SK-N-SH (cell line): ENCODE results near the gene ZNF586. TPM values are rescaled to one million over a fixed set of nuclear protein-coding genes. Genes with fewer than 3 reads are reported as not detected.

Experiments
- CTCF ChIA-PET: fragments of 300-600, 350-600 bp; formaldehyde crosslinking; extraction: SDS; loops from one replicate; lab custom pipeline; 2021; lab: Yijun Ruan, JAX
- POLR2A ChIA-PET: fragments of 350-600 bp; sonication (Branson Sonifier 250); formaldehyde crosslinking; extraction: SDS; loops from one replicate; lab custom pipeline; 2020; ENCODE audit warnings: antibody characterized with exemption, inconsistent platforms; lab: Yijun Ruan, JAX
- DNase-seq: peaks from one replicate; pipeline ENCODE4 v3.0.0; 2012
- H2AFZ ChIP-seq: fragments of 200-600 bp; sonication (generic); 2 replicates; pipeline ENCODE4 v1.8.1; 2016; ENCODE audit warnings: antibody characterized with exemption, mild to moderate bottlenecking, low read depth
- H3F3A ChIP-seq: fragments of 200-600 bp; sonication (generic); replicated peaks from 2 replicates; pipeline ENCODE3; 2016; ENCODE audit warnings: antibody characterized with exemption, mild to moderate bottlenecking; ENCODE audit not compliant: insufficient read depth
- H3K27ac ChIP-seq, 2 experiments: fragments of 200-500 bp in 1 of 2; fragments of 200-600 bp in 1 of 2; sonication (Bioruptor generic) in 1 of 2; sonication (generic), shearing (Covaris generic) in 1 of 2; 2 replicates each; pipeline versions ENCODE4 v1.5.1 to v1.6.1; 2014 to 2016; ENCODE audit warnings: low read depth in 2 of 2, inconsistent platforms in 1 of 2, low read length in 1 of 2, mild to moderate bottlenecking in 1 of 2, mixed read lengths in 1 of 2
- H3K27me3 ChIP-seq: fragments of 200-600 bp; sonication (generic), shearing (Covaris generic); 2 replicates; pipeline ENCODE4 v1.6.1; 2016; ENCODE audit warnings: mixed run types; ENCODE audit not compliant: insufficient read depth
- H3K36me3 ChIP-seq, 2 experiments: fragments of 200-500 bp in 1 of 2; fragments of 200-600 bp in 1 of 2; sonication (Bioruptor generic) in 1 of 2; sonication (generic) in 1 of 2; replicated peaks in 1 of 2; 2 replicates each; pipeline versions ENCODE3 to v1.5.1; 2014 to 2016; ENCODE audit warnings: low read length in 1 of 2, mild to moderate bottlenecking in 1 of 2; ENCODE audit not compliant: insufficient read depth in 2 of 2, control insufficient read depth in 1 of 2
- H3K4me1 ChIP-seq, 2 experiments: fragments of 200-500 bp in 1 of 2; fragments of 200-600 bp in 1 of 2; sonication (Bioruptor generic) in 1 of 2; sonication (generic), shearing (Covaris generic) in 1 of 2; 2 replicates each; pipeline versions ENCODE4 v1.5.1 to v1.6.1; 2014 to 2016; ENCODE audit warnings: low read depth in 1 of 2, low read length in 1 of 2, mixed run types in 1 of 2; ENCODE audit not compliant: insufficient read depth in 2 of 2, control insufficient read depth in 1 of 2
- H3K4me2 ChIP-seq: fragments of 200-600 bp; sonication (generic), shearing (Covaris generic); 2 replicates; pipeline ENCODE4 v1.6.1; 2017; ENCODE audit warnings: mixed run types
- H3K4me3 ChIP-seq, 2 experiments: fragments of 200-500 bp in 1 of 2; fragments of 200-600 bp in 1 of 2; sonication (Bioruptor generic) in 1 of 2; sonication (generic), shearing (Covaris generic) in 1 of 2; 2 replicates each; pipeline versions ENCODE4 v1.5.1 to v1.8.1; 2014 to 2016; ENCODE audit warnings: low read depth in 2 of 2, inconsistent platforms in 1 of 2, low read length in 1 of 2, mild to moderate bottlenecking in 1 of 2, mixed read lengths in 1 of 2, moderate library complexity in 1 of 2
- H3K79me2 ChIP-seq: fragments of 200-600 bp; sonication (generic); 2 replicates; pipeline ENCODE4 v1.8.1; 2017; ENCODE audit warnings: mild to moderate bottlenecking; ENCODE audit not compliant: insufficient read depth
- H3K9ac ChIP-seq: fragments of 200-600 bp; sonication (generic); 2 replicates; pipeline ENCODE4 v1.6.1; 2017; ENCODE audit warnings: mixed run types
- H3K9me2 ChIP-seq: fragments of 200-600 bp; sonication (generic); 2 replicates; pipeline ENCODE4 v1.6.1; 2017; ENCODE audit warnings: mixed run types
- H3K9me3 ChIP-seq: fragments of 200-600 bp; sonication (generic); 2 replicates; pipeline ENCODE4 v1.6.1; 2017; ENCODE audit warnings: mixed run types, mild to moderate bottlenecking, moderate library complexity
- H4K20me1 ChIP-seq: fragments of 200-600 bp; sonication (generic); 2 replicates; pipeline ENCODE4 v1.6.1; 2017; ENCODE audit warnings: mild to moderate bottlenecking, mixed run types; ENCODE audit not compliant: insufficient read depth
- CHD2 ChIP-seq: fragments of 150-350 bp; IDR thresholded peaks from 2 replicates; pipeline ENCODE4 v1.6.1; 2018; ENCODE audit warnings: low read length; ENCODE audit not compliant: partially characterized antibody
- EP300 ChIP-seq, 2 experiments: IDR thresholded peaks; 2 replicates each; pipeline versions ENCODE4 v1.4.0 to v1.6.1; 2012; ENCODE audit warnings: borderline replicate concordance in 1 of 2, low read depth in 1 of 2, low read length in 1 of 2
- FOXJ3 ChIP-seq: sonication (generic); formaldehyde crosslinking; IDR thresholded peaks from 2 replicates; pipeline ENCODE4 v1.5.1; 2020; ENCODE audit warnings: mild to moderate bottlenecking, missing genetic modification reagents
- GATA2 ChIP-seq: sonication (generic); formaldehyde crosslinking; IDR thresholded peaks from 2 replicates; pipeline ENCODE4 v1.5.0; 2020; ENCODE audit warnings: mild to moderate bottlenecking, missing genetic modification reagents
- JUND ChIP-seq: IDR thresholded peaks from 2 replicates; pipeline ENCODE4 v1.4.0; 2012
- MEF2A ChIP-seq: IDR thresholded peaks from 2 replicates; pipeline ENCODE4 v1.4.0; 2012; ENCODE audit warnings: low read depth, borderline replicate concordance
- MXI1 ChIP-seq: IDR thresholded peaks from 2 replicates; pipeline ENCODE4 v1.6.1; 2012; ENCODE audit warnings: mild to moderate bottlenecking, low read depth, low read length, improper control_type of control experiment
- NFIC ChIP-seq: IDR thresholded peaks from 2 replicates; pipeline ENCODE4 v1.4.0; 2012; ENCODE audit warnings: borderline replicate concordance
- RAD21 ChIP-seq: IDR thresholded peaks from 2 replicates; pipeline ENCODE4 v1.6.1; 2012; ENCODE audit warnings: mild to moderate bottlenecking, low read length
- RFX5 ChIP-seq: IDR thresholded peaks from 2 replicates; pipeline ENCODE4 v1.6.1; 2012; ENCODE audit warnings: mild to moderate bottlenecking, improper control_type of control experiment, low read length
- SIN3A ChIP-seq: IDR thresholded peaks from 2 replicates; pipeline ENCODE4 v1.6.1; 2012; ENCODE audit warnings: low read depth, mild to moderate bottlenecking, low read length, moderate library complexity, borderline replicate concordance
- YY1 ChIP-seq: IDR thresholded peaks from 2 replicates; pipeline ENCODE4 v1.4.0; 2012; ENCODE audit warnings: low read depth, mild to moderate bottlenecking
- WGBS: methylation state at CpG from one replicate; pipeline ENCODE4 v1.1.6; 2017; ENCODE audit warnings: low lambda C conversion rate; 5-methylcytosine and 5-hydroxymethylcytosine counted together
- polyA plus RNA-seq, 3 experiments: library from polyadenylated mRNA; depleted of rRNA; stranded (reverse); fragments of >200 nt; gene quantifications; 2 replicates each; pipeline ENCODE4 v1.2.3, GENCODE V29; 2012
- TF ChIP-seq, protein P1 (sequence below): fragments of 200-600 bp; sonication (generic); IDR thresholded peaks from 2 replicates; pipeline ENCODE4 v1.6.1; 2017; ENCODE audit warnings: antibody characterized with exemption, mild to moderate bottlenecking, moderate library complexity
- TF ChIP-seq, protein P2 (sequence below): IDR thresholded peaks from 2 replicates; pipeline ENCODE4; 2012
- TF ChIP-seq, protein P3 (sequence below): IDR thresholded peaks from 2 replicates; pipeline ENCODE4 v1.4.0; 2012; ENCODE audit warnings: low read depth, borderline replicate concordance

Gene ZNF586
- polyA plus RNA-seq, 1 of the 3 experiments (the other 2 are of a cell fraction) = 3.5 TPM

DNA sequence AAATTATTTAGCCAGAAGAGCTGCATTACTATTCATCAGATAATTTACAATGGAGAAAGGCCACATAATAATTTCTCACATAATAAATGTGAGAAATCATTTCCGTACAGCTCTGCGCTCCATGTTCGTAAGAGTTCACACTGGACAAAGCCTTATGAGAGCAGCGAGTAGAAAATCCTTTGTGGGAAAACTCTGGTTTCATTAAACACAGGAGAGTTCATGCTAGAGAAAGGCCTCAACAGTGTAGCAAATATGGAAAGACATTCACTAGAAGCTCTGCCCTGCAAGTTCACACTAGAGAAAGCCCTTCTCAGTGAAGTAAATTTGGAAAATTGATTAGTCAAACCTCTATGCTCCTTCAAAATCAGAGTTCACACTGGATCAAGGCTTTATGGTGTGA, 14.4 kb upstream of the ZNF586 start (continued):
- TF ChIP-seq, protein P1, sequence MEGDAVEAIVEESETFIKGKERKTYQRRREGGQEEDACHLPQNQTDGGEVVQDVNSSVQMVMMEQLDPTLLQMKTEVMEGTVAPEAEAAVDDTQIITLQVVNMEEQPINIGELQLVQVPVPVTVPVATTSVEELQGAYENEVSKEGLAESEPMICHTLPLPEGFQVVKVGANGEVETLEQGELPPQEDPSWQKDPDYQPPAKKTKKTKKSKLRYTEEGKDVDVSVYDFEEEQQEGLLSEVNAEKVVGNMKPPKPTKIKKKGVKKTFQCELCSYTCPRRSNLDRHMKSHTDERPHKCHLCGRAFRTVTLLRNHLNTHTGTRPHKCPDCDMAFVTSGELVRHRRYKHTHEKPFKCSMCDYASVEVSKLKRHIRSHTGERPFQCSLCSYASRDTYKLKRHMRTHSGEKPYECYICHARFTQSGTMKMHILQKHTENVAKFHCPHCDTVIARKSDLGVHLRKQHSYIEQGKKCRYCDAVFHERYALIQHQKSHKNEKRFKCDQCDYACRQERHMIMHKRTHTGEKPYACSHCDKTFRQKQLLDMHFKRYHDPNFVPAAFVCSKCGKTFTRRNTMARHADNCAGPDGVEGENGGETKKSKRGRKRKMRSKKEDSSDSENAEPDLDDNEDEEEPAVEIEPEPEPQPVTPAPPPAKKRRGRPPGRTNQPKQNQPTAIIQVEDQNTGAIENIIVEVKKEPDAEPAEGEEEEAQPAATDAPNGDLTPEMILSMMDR = no peak
- TF ChIP-seq, protein P2, sequence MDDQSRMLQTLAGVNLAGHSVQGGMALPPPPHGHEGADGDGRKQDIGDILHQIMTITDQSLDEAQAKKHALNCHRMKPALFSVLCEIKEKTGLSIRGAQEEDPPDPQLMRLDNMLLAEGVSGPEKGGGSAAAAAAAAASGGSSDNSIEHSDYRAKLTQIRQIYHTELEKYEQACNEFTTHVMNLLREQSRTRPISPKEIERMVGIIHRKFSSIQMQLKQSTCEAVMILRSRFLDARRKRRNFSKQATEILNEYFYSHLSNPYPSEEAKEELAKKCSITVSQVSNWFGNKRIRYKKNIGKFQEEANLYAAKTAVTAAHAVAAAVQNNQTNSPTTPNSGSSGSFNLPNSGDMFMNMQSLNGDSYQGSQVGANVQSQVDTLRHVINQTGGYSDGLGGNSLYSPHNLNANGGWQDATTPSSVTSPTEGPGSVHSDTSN = no peak
- TF ChIP-seq NFIC (no peak), JUND (no peak), RFX5 (no peak), SIN3A (no peak)

DNA sequence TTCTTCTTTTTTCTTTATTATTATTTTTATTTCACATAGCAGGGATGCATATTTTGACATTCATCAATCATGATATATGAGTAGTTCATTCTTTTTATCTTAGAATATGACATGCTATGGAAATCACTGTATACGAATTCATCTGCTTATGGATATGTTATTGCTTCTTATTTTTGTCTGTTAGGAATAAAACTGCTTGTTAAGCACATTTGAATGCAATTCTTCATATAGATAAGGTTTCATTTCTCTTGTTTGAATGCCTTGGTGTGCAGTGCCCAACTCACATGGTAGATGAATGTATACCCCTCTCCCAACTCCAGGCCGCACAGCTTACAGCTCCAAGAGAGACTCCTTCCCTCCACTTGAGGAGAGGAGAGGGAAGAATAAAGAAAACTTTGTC, 11.5 kb upstream of the ZNF586 start:
- no peak overlapping the region for H3K4me3 ChIP-seq
- H3K27ac ChIP-seq = no peak overlapping the region
- H3K4me2 ChIP-seq = no peak overlapping the region
- no peak for DNase-seq
- H3K9me3 ChIP-seq = 0 out of 2 replicates have a peak, but pooled peaks cover 4% of the 10 kb centered on the region
- no peaks in the 10 kb centered on the region for H4K20me1 ChIP-seq
- H3K36me3 ChIP-seq = peaks cover 64 to 65% of the 10 kb centered on the region in 2 experiments
- CTCF ChIA-PET = no interaction called here
- no peaks in the 10 kb centered on the region for H3K9me2 ChIP-seq
- 0 out of 2 replicates have a peak, but pooled peaks cover 3% of the 10 kb centered on the region for H3K79me2 ChIP-seq
- POLR2A ChIA-PET = no interaction called here
- no peaks in the 10 kb centered on the region for H3K27me3 ChIP-seq
- WGBS = 89% methylated on average over 2 of the region's 2 CpGs
- TF ChIP-seq RAD21 = no peak
- TF ChIP-seq JUND = no peak
- TF ChIP-seq NFIC = no peak
- TF ChIP-seq SIN3A = no peak
- TF ChIP-seq EP300 (IDR thresholded peaks at IDR 0.05; ENCODE audit: borderline replicate concordance in 1 of 2, low read depth in 1 of 2, low read length in 1 of 2) = no peak
- TF ChIP-seq CHD2 = no peak
- TF ChIP-seq, protein P3, sequence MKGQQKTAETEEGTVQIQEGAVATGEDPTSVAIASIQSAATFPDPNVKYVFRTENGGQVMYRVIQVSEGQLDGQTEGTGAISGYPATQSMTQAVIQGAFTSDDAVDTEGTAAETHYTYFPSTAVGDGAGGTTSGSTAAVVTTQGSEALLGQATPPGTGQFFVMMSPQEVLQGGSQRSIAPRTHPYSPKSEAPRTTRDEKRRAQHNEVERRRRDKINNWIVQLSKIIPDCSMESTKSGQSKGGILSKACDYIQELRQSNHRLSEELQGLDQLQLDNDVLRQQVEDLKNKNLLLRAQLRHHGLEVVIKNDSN = no peak
- TF ChIP-seq, protein P2 = no peak
- no peak for TF ChIP-seq GATA2 (CRISPR knock-in tag)
- no peak for TF ChIP-seq MEF2A
- no peak for TF ChIP-seq YY1
- TF ChIP-seq FOXJ3 (CRISPR knock-in tag) = no peak
- no peak for TF ChIP-seq MXI1
- TF ChIP-seq, all 33 proteins: peak for 0
- Histone ChIP-seq H3F3A (no peaks in the 10 kb centered on the region), H2AFZ (no peak overlapping the region), H3K4me1 (no peaks in the 10 kb centered on the region), H3K9ac (no peak overlapping the region)
